K562 (cell line): Measurements from ENCODE around the gene ATXN7L2. TPM values are rescaled to one million over a fixed set of nuclear protein-coding genes. Genes with fewer than 3 reads are reported as not detected.
A peak's percentile ranks its signal among the peaks of the same experiment; 100 is the strongest.

ENCODE experiments used
- ATAC-seq: fragments of 200-7000 bp; cut with Tn5 transposase; 3 replicates; pipeline ENCODE4 v1.9.1; 2020; ENCODE audit warnings: moderate library complexity
- BruUV-seq: library from RNA; stranded (reverse); fragments of 400-500 nt; replicated peaks from 2 replicates; lab custom pipeline; 2021; lab: Mats Ljungman, UMichigan
- CTCF ChIA-PET: fragments of 300-600 bp; formaldehyde crosslinking; extraction: SDS; loops from one replicate; lab custom pipeline; 2021; ENCODE audit warnings: low intra/inter-chr PET ratio; lab: Yijun Ruan, JAX
- POLR2A ChIA-PET: fragments of 300-600, 350-650 bp; sonication (Branson Sonifier 250); formaldehyde crosslinking; extraction: SDS; loops from one replicate; lab custom pipeline; 2021; ENCODE audit warnings: antibody characterized with exemption, inconsistent platforms; lab: Yijun Ruan, JAX
- DNase-seq, 4 experiments: peaks; one replicate each; pipeline versions ENCODE4 v3.0.0 to v3.0.0-alpha.2; 2011 to 2018; ENCODE audit warnings: low spot score in 3 of 4, mixed read lengths in 3 of 4; ENCODE audit errors: extremely low read depth in 1 of 4
- FAIRE-seq: peaks from 2 replicates; lab custom pipeline; 2011; peaks lifted over from hg19 to GRCh38; lab: Jason Lieb, UNC
- H2AFZ ChIP-seq: 2 replicates; pipeline ENCODE4 v1.6.0; 2011; ENCODE audit warnings: low read depth, low read length, control low read depth, inconsistent platforms
- H3K27ac ChIP-seq: fragments of 200-600 bp; 3 replicates; pipeline ENCODE4 v1.8.0; 2011; ENCODE audit warnings: low read depth, mild to moderate bottlenecking, control low read depth, inconsistent platforms, low read length, moderate library complexity, mixed read lengths; ENCODE audit errors: extremely low read depth
- H3K27me3 ChIP-seq, 2 experiments: fragments of 300-600 bp in 1 of 2; 2 replicates in 1 of 2; 3 replicates in 1 of 2; pipeline versions ENCODE4 v1.6.0 to v1.8.0; 2011; ENCODE audit warnings: inconsistent platforms in 2 of 2, low read length in 2 of 2, mild to moderate bottlenecking in 1 of 2, mixed read lengths in 1 of 2, moderate library complexity in 1 of 2; ENCODE audit not compliant: control insufficient read depth in 2 of 2, insufficient read depth in 2 of 2
- H3K36me3 ChIP-seq: fragments of 300-600 bp; 3 replicates; pipeline ENCODE4 v1.8.0; 2011; ENCODE audit warnings: mild to moderate bottlenecking, low read length, inconsistent platforms; ENCODE audit not compliant: control insufficient read depth, insufficient read depth
- H3K4me1 ChIP-seq, 2 experiments: fragments of 200-600 bp in 1 of 2; replicated peaks in 1 of 2; 2 replicates in 1 of 2; 3 replicates in 1 of 2; pipeline versions ENCODE4 v1.5.1 to v1.8.0; 2011; ENCODE audit warnings: inconsistent platforms in 2 of 2, low read length in 2 of 2, mild to moderate bottlenecking in 1 of 2, mixed read lengths in 1 of 2, moderate library complexity in 1 of 2; ENCODE audit not compliant: control insufficient read depth in 2 of 2, insufficient read depth in 2 of 2
- H3K4me2 ChIP-seq: 2 replicates; pipeline ENCODE4 v1.6.1; 2011; ENCODE audit warnings: low read length, control low read depth, inconsistent platforms, mixed read lengths; ENCODE audit not compliant: insufficient read depth
- H3K4me3 ChIP-seq: fragments of 200-600 bp; sonication (generic), shearing (Covaris generic); 2 replicates; pipeline ENCODE4 v1.5.1; 2016; ENCODE audit warnings: control low read depth, inconsistent platforms
- H3K79me2 ChIP-seq: fragments of 200-600 bp; 3 replicates; pipeline ENCODE4 v1.8.0; 2011; ENCODE audit warnings: low read length, inconsistent platforms; ENCODE audit not compliant: control insufficient read depth, insufficient read depth
- H3K9ac ChIP-seq, 2 experiments: 2 replicates each; pipeline versions ENCODE4 v1.6.0 to v1.6.1; 2011; ENCODE audit warnings: low read depth in 2 of 2, low read length in 2 of 2, control low read depth in 1 of 2, inconsistent platforms in 1 of 2, mild to moderate bottlenecking in 1 of 2, mixed read lengths in 1 of 2; ENCODE audit not compliant: insufficient read depth in 1 of 2
- H3K9me1 ChIP-seq: one replicate; pipeline ENCODE4 v1.6.0; 2011; ENCODE audit warnings: inconsistent platforms, mild to moderate bottlenecking, low read length, moderate library complexity; ENCODE audit not compliant: control insufficient read depth, insufficient read depth
- H3K9me3 ChIP-seq: replicated peaks from 2 replicates; pipeline ENCODE4 v1.5.1; 2011; ENCODE audit warnings: low read depth, low read length, inconsistent platforms; ENCODE audit not compliant: control insufficient read depth, insufficient read depth
- H4K20me1 ChIP-seq: replicated peaks from 2 replicates; pipeline ENCODE4 v1.6.1; 2011; ENCODE audit warnings: low read length, inconsistent platforms, mixed read lengths; ENCODE audit not compliant: control insufficient read depth, insufficient read depth
- ADNP ChIP-seq: fragments of 200-800 bp; sonication (Bioruptor generic); IDR thresholded peaks from 2 replicates; pipeline ENCODE4 v1.6.1; 2016; ENCODE audit warnings: missing genetic modification characterization, missing compliant biosample characterization
- CEBPB ChIP-seq: fragments of 450-650 bp; IDR thresholded peaks from 2 replicates; pipeline ENCODE4 v1.6.1; 2016; ENCODE audit warnings: missing genetic modification characterization, missing compliant biosample characterization
- FOXJ2 ChIP-seq: fragments of 200-800 bp; sonication (Bioruptor generic); IDR thresholded peaks from 2 replicates; pipeline ENCODE4 v1.6.1; 2016; ENCODE audit warnings: missing genetic modification characterization, missing compliant biosample characterization
- MTA2 ChIP-seq: fragments of 450-650 bp; IDR thresholded peaks from 2 replicates; pipeline ENCODE4 v1.6.1; 2016; ENCODE audit warnings: low read depth
- NFE2 ChIP-seq: IDR thresholded peaks from 2 replicates; pipeline ENCODE4 v1.6.1; 2014; ENCODE audit warnings: antibody characterized with exemption, low read depth
- POLR2AphosphoS2 ChIP-seq: IDR thresholded peaks from 2 replicates; pipeline ENCODE4 v1.6.1; 2012; ENCODE audit warnings: low read length, improper control_type of control experiment
- SRSF7 ChIP-seq: fragments of 200-400 bp; formaldehyde crosslinking; optimal IDR thresholded peaks from 2 replicates; pipeline ENCODE3; 2017; ENCODE audit warnings: mild to moderate bottlenecking, low read depth, low read length
- TBL1XR1 ChIP-seq, 2 experiments: IDR thresholded peaks; 2 replicates each; pipeline ENCODE4 v1.6.1; 2012; ENCODE audit warnings: improper control_type of control experiment in 2 of 2, low read length in 2 of 2, mild to moderate bottlenecking in 1 of 2
- TCF7 ChIP-seq: sonication (generic); IDR thresholded peaks from 2 replicates; pipeline ENCODE4 v1.6.1; 2016; ENCODE audit warnings: antibody characterized with exemption, borderline replicate concordance
- ZKSCAN1 ChIP-seq: fragments of 150-350 bp; IDR thresholded peaks from 2 replicates; pipeline ENCODE4 v1.6.1; 2016; ENCODE audit warnings: low read depth, low read length
- WGBS: fragments of 100-300 bp; shearing (Covaris generic); methylation state at CpG from one replicate; pipeline ENCODE4 v1.1.6; 2016; ENCODE audit warnings: low coverage, mixed read lengths; ENCODE audit not compliant: insufficient coverage; ENCODE audit errors: missing lambda C conversion rate; 5-methylcytosine and 5-hydroxymethylcytosine counted together
- in situ Hi-C: fragments of 300-500 bp; cut with MboI; formaldehyde crosslinking; loops from 4 replicates; pipeline ENCODE4 v1.15.0; 2018; ENCODE audit warnings: inconsistent platforms, mixed read lengths
- intact Hi-C: fragments of 100-400 bp; cut with micrococcal nuclease; formaldehyde crosslinking; loops from 2 replicates; pipeline ENCODE4 v1.14.2; 2022
- polyA plus RNA-seq, 8 experiments: library from polyadenylated mRNA; depleted of rRNA in 4 of 8; stranded (reverse) in 5 of 8; unstranded in 3 of 8; fragments of >200 nt; fragmentation: Nextera tagmentation in 2 of 8; fragmentation: Illumina TruSeq in 1 of 8; extraction: Ambion mirVana in 2 of 8; extraction: Trizol in 1 of 8; gene quantifications; 2 replicates each; pipeline versions ENCODE4 v1.2.1 to v1.2.3, GENCODE V29; 2011 to 2014; ENCODE audit warnings: inconsistent platforms in 1 of 8, missing spikeins in 1 of 8
- total RNA-seq, 7 experiments: library from RNA; depleted of rRNA in 6 of 7; stranded (reverse); fragments of >200 nt in 6 of 7; fragmentation: Illumina TruSeq in 2 of 7; extraction: Trizol in 2 of 7; gene quantifications; 2 replicates each; pipeline versions ENCODE4 v1.2.1 to v1.2.3, GENCODE V29; 2011 to 2021; ENCODE audit warnings: low replicate concordance in 1 of 7
- TF ChIP-seq, protein P1 (sequence below): fragments of 450-650 bp; formaldehyde crosslinking; IDR thresholded peaks from 2 replicates; pipeline ENCODE4 v1.4.0; 2022; ENCODE audit warnings: mild to moderate bottlenecking, moderate library complexity
- TF ChIP-seq, protein P2 (sequence below): fragments of 450-650 bp; formaldehyde crosslinking; IDR thresholded peaks from 2 replicates; pipeline ENCODE4 v1.4.0; 2020; ENCODE audit warnings: mild to moderate bottlenecking, moderate library complexity
- TF ChIP-seq, protein P3 (sequence below), 3 experiments: fragments of 200-800 bp in 1 of 3; sonication (Bioruptor generic) in 1 of 3; sonication (generic) in 1 of 3; formaldehyde crosslinking in 1 of 3; IDR thresholded peaks; 2 replicates each; pipeline versions ENCODE4 v1.6.1 to v1.8.0; 2016 to 2022; ENCODE audit warnings: mild to moderate bottlenecking in 2 of 3, missing compliant biosample characterization in 2 of 3, missing genetic modification characterization in 2 of 3, missing genetic modification reagents in 1 of 3

The ATXN7L2 gene
- total and polyA plus RNA-seq, 9 of the 15 experiments (the other 6 are each of a cell fraction or from before 2014, with no cell fraction given) = 0.21 to 10.4 (median 5.8) TPM

DNA sequence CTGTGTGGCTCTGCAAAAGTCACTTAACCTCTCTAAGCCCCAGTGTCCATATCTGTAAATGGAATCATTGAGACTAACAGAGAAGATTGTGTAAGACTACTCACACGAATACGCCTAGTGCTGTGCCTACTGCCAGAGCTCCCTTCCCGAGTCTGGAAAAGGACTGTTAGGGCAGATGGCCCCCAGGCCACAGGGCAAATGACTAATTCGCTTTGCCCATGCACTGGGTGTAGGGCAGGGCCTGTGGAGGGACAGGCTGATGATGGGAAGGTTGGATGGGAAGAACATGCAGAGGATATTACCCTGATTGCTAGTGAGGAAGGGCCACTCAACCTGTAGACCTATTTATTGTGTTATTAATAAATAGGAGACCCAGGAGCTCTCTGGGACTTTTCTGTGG lies 51.8 kb downstream of the ATXN7L2 start:
- Histone ChIP-seq H4K20me1 (no peaks in the 10 kb centered on the region), H3K36me3 (no peaks in the 10 kb centered on the region), H3K27ac (no peak overlapping the region), H3K4me2 (no peak overlapping the region), H2AFZ (no peak overlapping the region), H3K4me3 (no peak overlapping the region), H3K27me3 (peaks cover 0 to 9% of the 10 kb centered on the region in 2 experiments; a peak in 2 of 5 replicates), H3K79me2 (no peaks in the 10 kb centered on the region), H3K9me1 (no peaks in the 10 kb centered on the region), H3K9ac (no peak overlapping the region; a peak in 1 of 4 replicates), H3K9me3 (no peaks in the 10 kb centered on the region), H3K4me1 (peaks cover 9 to 14% of the 10 kb centered on the region in 2 experiments; a peak in 4 of 5 replicates)
- DNase-seq (no peak), FAIRE-seq (no peak), ATAC-seq (no peak)
- CTCF ChIA-PET = no interaction called here
- intact Hi-C loops (loop anchor here (10.0 kb wide), 1 partner anchor 421 kb away; the partner anchor contains the start of gene ELAPOR1), in situ Hi-C loops (no loop called here)
- WGBS = 13% methylated on average over 4 of the region's 4 CpGs
- POLR2A ChIA-PET = interaction anchor here (0.6 to 1.4 kb wide), 3 partner anchors 12 to 321 kb away, joined by 3 to 4 read pairs (median 4); partner anchors contain the start of gene GNAI3
- no TSS peak for BruUV-seq
- TF ChIP-seq ADNP (no peak), MTA2 (no peak), POLR2AphosphoS2 (no peak), TCF7 (no peak), SRSF7 (no peak), FOXJ2 (0 out of 2 replicates have a peak, but pooled peaks have one; percentile 8), CEBPB (tag) (peak; percentile 82), ZKSCAN1 (no peak), TBL1XR1 (IDR thresholded peaks at IDR 0.05; ENCODE audit: low read length in 2 of 2) (no peak), NFE2 (no peak)
- TF ChIP-seq, protein P1, sequence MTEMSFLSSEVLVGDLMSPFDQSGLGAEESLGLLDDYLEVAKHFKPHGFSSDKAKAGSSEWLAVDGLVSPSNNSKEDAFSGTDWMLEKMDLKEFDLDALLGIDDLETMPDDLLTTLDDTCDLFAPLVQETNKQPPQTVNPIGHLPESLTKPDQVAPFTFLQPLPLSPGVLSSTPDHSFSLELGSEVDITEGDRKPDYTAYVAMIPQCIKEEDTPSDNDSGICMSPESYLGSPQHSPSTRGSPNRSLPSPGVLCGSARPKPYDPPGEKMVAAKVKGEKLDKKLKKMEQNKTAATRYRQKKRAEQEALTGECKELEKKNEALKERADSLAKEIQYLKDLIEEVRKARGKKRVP (CRISPR knock-in tag) = no peak
- TF ChIP-seq, protein P2, sequence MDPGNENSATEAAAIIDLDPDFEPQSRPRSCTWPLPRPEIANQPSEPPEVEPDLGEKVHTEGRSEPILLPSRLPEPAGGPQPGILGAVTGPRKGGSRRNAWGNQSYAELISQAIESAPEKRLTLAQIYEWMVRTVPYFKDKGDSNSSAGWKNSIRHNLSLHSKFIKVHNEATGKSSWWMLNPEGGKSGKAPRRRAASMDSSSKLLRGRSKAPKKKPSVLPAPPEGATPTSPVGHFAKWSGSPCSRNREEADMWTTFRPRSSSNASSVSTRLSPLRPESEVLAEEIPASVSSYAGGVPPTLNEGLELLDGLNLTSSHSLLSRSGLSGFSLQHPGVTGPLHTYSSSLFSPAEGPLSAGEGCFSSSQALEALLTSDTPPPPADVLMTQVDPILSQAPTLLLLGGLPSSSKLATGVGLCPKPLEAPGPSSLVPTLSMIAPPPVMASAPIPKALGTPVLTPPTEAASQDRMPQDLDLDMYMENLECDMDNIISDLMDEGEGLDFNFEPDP = no peak
- TF ChIP-seq, protein P3, sequence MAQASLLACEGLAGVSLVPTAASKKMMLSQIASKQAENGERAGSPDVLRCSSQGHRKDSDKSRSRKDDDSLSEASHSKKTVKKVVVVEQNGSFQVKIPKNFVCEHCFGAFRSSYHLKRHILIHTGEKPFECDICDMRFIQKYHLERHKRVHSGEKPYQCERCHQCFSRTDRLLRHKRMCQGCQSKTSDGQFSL (CRISPR knock-in tag; IDR thresholded peaks at IDR 0.05) = no peak
- TF ChIP-seq, protein P3 (tag; IDR thresholded peaks at IDR 0.05) = no peak
